Measurements from ENCODE around the gene FSD1L.
"Not testable (repeated sequence)": the region's sequence is repeated elsewhere in the genome, so short reads cannot be mapped to it uniquely, and the experiment has no call there.

FSD1L gene

GRCh38 chr9:105497704-105498103 lies 49.9 kb downstream of the FSD1L start:
- Histone ChIP-seq H3K4me3 (ENCODE audit: low read depth in 1 of 2, low read length in 2 of 2) (no peak overlapping the region), H3K27ac (ENCODE audit: low read depth, low read length) (no peak overlapping the region), H3K9me3 (ENCODE audit: low read length) (no peaks in the 10 kb centered on the region), H3K9ac (ENCODE audit: low read length) (no peak overlapping the region), H3K27me3 (ENCODE audit: control insufficient read depth in 1 of 2, insufficient read depth in 2 of 2, low read length in 2 of 2) (no peaks in the 10 kb centered on the region), H3K36me3 (ENCODE audit: insufficient read depth, low read length) (no peaks in the 10 kb centered on the region), H3K4me1 (ENCODE audit: insufficient read depth, low read length) (no peaks in the 10 kb centered on the region)

DNA sequence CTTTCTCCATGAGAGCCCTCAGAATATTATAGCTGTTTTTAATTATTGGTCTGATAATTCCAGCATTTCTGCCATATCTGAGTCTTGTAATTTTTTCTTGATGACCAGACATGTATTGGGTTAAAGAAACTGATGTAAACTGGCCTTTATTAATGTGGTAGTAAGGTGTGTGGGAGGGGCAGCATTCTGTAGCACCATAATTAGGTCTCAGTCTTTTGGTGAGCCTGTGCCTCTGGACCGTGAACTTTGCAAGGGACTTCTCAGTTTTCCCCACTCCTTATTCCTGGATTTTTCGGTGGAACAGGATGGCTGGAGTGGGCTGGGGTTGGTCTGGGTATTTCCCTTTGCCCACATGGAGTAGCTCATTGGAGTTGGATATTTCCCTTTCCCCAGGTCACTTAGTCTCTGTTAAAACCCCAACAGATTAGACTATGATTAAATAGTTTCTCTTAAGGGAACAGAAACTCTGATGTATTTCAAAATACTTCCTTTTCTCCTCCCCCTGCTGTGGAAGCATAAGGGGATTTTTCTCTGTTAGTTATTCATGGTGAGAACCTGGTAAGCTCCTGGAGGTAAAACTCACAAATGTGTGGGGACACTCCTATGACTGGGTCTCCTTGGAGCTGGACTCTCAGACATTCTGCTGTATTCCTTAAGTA lies 52.4 kb downstream of the FSD1L start:
- no peaks in the 10 kb centered on the region for H3K36me3 ChIP-seq (ENCODE audit: insufficient read depth, low read length)
- no peak overlapping the region for H3K27ac ChIP-seq (ENCODE audit: low read depth, low read length)

DNA sequence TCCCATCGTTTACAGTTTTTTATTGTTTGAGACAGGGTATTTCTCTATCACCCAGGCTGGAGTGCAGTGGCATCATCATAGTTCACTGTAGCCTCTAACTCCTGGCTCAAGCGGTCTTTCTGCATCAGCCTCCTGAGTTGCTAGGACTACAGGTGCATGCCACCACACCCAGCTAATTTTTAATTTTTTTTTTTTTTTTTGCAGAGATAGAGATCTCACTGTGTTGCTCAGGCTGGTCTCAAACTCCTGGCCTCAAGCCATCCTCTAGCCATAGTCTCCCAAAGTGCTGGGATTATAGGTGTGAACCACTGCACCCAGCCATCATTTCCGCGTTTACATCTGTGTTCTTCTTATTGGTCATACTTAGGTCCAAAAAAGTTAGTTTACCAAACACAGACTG lies 53.6 kb downstream of the FSD1L start:
- Histone ChIP-seq H3K27me3 (ENCODE audit: control insufficient read depth in 1 of 2, insufficient read depth in 2 of 2, low read length in 2 of 2) (no peaks in the 10 kb centered on the region), H3K4me3 (ENCODE audit: low read depth in 1 of 2, low read length in 2 of 2) (no peak overlapping the region)

More for the DNA sequence above, 52.4 kb downstream of the FSD1L start:
- H3K27me3 ChIP-seq (ENCODE audit: control insufficient read depth in 1 of 2, insufficient read depth in 2 of 2, low read length in 2 of 2), result no peaks in the 10 kb centered on the region
- H3K4me3 ChIP-seq (ENCODE audit: low read depth in 1 of 2, low read length in 2 of 2), result no peak overlapping the region
- no peaks in the 10 kb centered on the region for H3K9me3 ChIP-seq (ENCODE audit: low read length)
- no peaks in the 10 kb centered on the region for H3K4me1 ChIP-seq (ENCODE audit: insufficient read depth, low read length)
- H3K9ac ChIP-seq (ENCODE audit: low read length), result no peak overlapping the region

GRCh38 chr9:105502276-105502675 lies 54.4 kb downstream of the FSD1L start:
- Histone ChIP-seq H3K36me3 (ENCODE audit: insufficient read depth, low read length) (no peaks in the 10 kb centered on the region), H3K27me3 (ENCODE audit: control insufficient read depth in 1 of 2, insufficient read depth in 2 of 2, low read length in 2 of 2) (no peaks in the 10 kb centered on the region), H3K9ac (ENCODE audit: low read length) (no peak overlapping the region), H3K27ac (ENCODE audit: low read depth, low read length) (no peak overlapping the region), H3K9me3 (ENCODE audit: low read length) (no peaks in the 10 kb centered on the region), H3K4me3 (ENCODE audit: low read depth in 1 of 2, low read length in 2 of 2) (no peak overlapping the region), H3K4me1 (ENCODE audit: insufficient read depth, low read length) (no peaks in the 10 kb centered on the region)

More for the DNA sequence above, 53.6 kb downstream of the FSD1L start:
- no peak overlapping the region for H3K27ac ChIP-seq (ENCODE audit: low read depth, low read length)
- H3K4me1 ChIP-seq (ENCODE audit: insufficient read depth, low read length), result no peaks in the 10 kb centered on the region
- H3K9ac ChIP-seq (ENCODE audit: low read length), result no peak overlapping the region
- no peaks in the 10 kb centered on the region for H3K36me3 ChIP-seq (ENCODE audit: insufficient read depth, low read length)
- no peaks in the 10 kb centered on the region for H3K9me3 ChIP-seq (ENCODE audit: low read length)

- H3K4me3 ChIP-seq (ENCODE audit: low read depth in 1 of 2, low read length in 2 of 2), result no peak overlapping the region
- H3K4me1 ChIP-seq (ENCODE audit: insufficient read depth, low read length), result no peaks in the 10 kb centered on the region
- no peak overlapping the region for H3K27ac ChIP-seq (ENCODE audit: low read depth, low read length)
- H3K27me3 ChIP-seq (ENCODE audit: control insufficient read depth in 1 of 2, insufficient read depth in 2 of 2, low read length in 2 of 2), result no peaks in the 10 kb centered on the region
- H3K36me3 ChIP-seq (ENCODE audit: insufficient read depth, low read length), result no peaks in the 10 kb centered on the region
- H3K9me3 ChIP-seq (ENCODE audit: low read length), result no peaks in the 10 kb centered on the region
- no peak overlapping the region for H3K9ac ChIP-seq (ENCODE audit: low read length)
Observed at GRCh38 chr9:105503881-105504280, 56.0 kb downstream of the FSD1L start.

DNA sequence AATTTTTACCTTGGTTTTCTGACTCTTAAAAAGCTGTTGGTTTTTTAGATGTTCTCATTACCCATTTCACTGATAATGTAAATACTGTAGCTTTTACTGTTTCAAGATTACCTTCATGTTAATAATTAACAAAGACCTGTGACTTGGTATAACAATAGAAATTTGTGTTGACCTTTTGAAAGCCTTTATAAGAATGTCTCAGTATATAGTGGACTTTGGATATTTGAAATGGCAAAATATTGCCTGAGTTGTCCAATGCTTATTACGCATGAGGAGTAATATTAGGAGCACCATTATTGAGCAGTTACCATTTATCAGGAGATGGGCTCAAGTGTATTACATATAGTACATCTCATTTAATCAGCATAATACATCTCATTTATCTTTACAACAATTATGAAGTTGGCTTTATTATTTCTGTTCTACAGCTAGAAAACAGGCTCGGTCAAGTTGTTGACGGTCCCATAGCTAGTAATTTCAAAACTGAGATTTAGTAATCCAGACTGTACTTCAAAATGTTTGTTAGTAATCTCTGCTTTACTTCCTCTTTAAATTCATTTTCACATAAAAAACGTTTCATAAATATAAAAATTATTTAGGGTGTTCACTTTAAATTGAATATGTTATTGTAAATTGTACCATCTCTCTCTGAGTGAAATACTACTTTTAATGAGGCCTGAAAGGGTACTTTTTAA lies 59.4 kb downstream of the FSD1L start:
- H3K9me3 ChIP-seq (ENCODE audit: low read length), result no peaks in the 10 kb centered on the region
- no peak overlapping the region for H3K27ac ChIP-seq (ENCODE audit: low read depth, low read length)
- H3K36me3 ChIP-seq (ENCODE audit: insufficient read depth, low read length), result no peaks in the 10 kb centered on the region
- no peaks in the 10 kb centered on the region for H3K27me3 ChIP-seq (ENCODE audit: control insufficient read depth in 1 of 2, insufficient read depth in 2 of 2, low read length in 2 of 2)
- H3K4me1 ChIP-seq (ENCODE audit: insufficient read depth, low read length), result no peaks in the 10 kb centered on the region
- H3K4me3 ChIP-seq (ENCODE audit: low read depth in 1 of 2, low read length in 2 of 2), result no peak overlapping the region
- H3K9ac ChIP-seq (ENCODE audit: low read length), result no peak overlapping the region

GRCh38 chr9:105508530-105508929 lies 60.7 kb downstream of the FSD1L start:
- Histone ChIP-seq H3K27ac (ENCODE audit: low read depth, low read length) (no peak overlapping the region), H3K9me3 (ENCODE audit: low read length) (no peaks in the 10 kb centered on the region), H3K36me3 (ENCODE audit: insufficient read depth, low read length) (no peaks in the 10 kb centered on the region), H3K4me1 (ENCODE audit: insufficient read depth, low read length) (no peaks in the 10 kb centered on the region), H3K9ac (ENCODE audit: low read length) (no peak overlapping the region), H3K4me3 (ENCODE audit: low read depth in 1 of 2, low read length in 2 of 2) (no peak overlapping the region), H3K27me3 (ENCODE audit: control insufficient read depth in 1 of 2, insufficient read depth in 2 of 2, low read length in 2 of 2) (no peaks in the 10 kb centered on the region)

DNA sequence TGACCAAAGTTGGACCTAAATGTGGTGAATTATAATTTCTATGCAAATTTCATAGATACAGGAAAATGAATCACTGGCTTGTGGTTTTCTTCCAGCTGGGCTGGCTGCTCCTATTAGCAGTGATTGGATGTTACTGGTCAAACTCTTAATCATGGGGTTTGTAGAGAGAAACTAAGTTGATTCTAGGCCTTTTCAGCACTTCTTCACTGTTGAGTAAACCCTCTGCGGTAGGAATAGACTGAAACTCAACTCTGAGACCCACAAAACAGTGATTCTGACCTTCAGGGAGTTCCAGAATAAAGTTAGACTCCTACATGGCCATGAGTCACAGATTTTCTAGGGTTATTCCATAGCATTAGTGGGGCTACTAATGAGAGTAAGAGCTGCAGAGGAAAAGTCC lies 62.2 kb downstream of the FSD1L start:
- Histone ChIP-seq H3K9me3 (ENCODE audit: low read length) (no peaks in the 10 kb centered on the region), H3K36me3 (ENCODE audit: insufficient read depth, low read length) (no peaks in the 10 kb centered on the region), H3K27me3 (ENCODE audit: control insufficient read depth in 1 of 2, insufficient read depth in 2 of 2, low read length in 2 of 2) (no peaks in the 10 kb centered on the region), H3K4me1 (ENCODE audit: insufficient read depth, low read length) (no peaks in the 10 kb centered on the region), H3K9ac (ENCODE audit: low read length) (no peak overlapping the region), H3K27ac (ENCODE audit: low read depth, low read length) (no peak overlapping the region), H3K4me3 (ENCODE audit: low read depth in 1 of 2, low read length in 2 of 2) (no peak overlapping the region)

- no peaks in the 10 kb centered on the region for H3K27me3 ChIP-seq (ENCODE audit: control insufficient read depth in 1 of 2, insufficient read depth in 2 of 2, low read length in 2 of 2)
- H3K27ac ChIP-seq (ENCODE audit: low read depth, low read length), result no peak overlapping the region
- H3K9ac ChIP-seq (ENCODE audit: low read length), result no peak overlapping the region
- H3K4me1 ChIP-seq (ENCODE audit: insufficient read depth, low read length), result no peaks in the 10 kb centered on the region
- H3K9me3 ChIP-seq (ENCODE audit: low read length), result no peaks in the 10 kb centered on the region
- no peaks in the 10 kb centered on the region for H3K36me3 ChIP-seq (ENCODE audit: insufficient read depth, low read length)
- H3K4me3 ChIP-seq (ENCODE audit: low read depth in 1 of 2, low read length in 2 of 2), result no peak overlapping the region
Observed at GRCh38 chr9:105511446-105511845, 63.6 kb downstream of the FSD1L start.

DNA sequence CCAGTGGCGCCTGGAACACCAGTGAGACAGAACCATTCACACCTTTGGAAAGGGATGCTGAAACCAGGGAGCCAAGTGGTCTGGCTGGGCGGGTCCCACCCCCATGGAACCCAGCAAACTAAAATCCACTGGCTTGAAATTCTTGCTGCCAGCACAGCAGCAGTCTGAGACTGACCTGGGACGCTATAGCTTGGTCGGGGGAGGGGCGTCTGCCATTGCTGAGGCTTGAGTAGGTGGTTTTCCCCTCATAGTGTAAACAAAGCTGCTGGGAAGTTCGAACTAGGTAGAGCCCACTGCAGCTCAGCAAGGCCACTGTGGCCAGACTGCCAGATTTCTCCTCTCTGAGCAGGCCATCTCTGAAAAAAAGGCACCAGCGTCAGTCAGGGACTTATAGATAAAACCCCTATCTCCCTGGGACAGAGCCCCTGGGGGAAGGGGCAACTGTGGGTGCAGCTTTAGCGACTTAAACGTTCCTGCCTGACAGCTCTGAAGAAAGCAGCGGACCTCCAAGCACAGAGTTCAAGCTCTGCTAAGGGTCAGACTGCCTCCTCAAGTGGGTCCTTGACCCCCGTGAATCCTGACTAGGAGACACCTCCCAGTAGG lies 68.1 kb downstream of the FSD1L start:
- Histone ChIP-seq H3K27me3 (ENCODE audit: control insufficient read depth in 1 of 2, insufficient read depth in 2 of 2, low read length in 2 of 2) (no peaks in the 10 kb centered on the region), H3K9me3 (ENCODE audit: low read length) (no peaks in the 10 kb centered on the region), H3K27ac (ENCODE audit: low read depth, low read length) (no peak overlapping the region), H3K4me1 (ENCODE audit: insufficient read depth, low read length) (no peaks in the 10 kb centered on the region), H3K9ac (ENCODE audit: low read length) (no peak overlapping the region), H3K36me3 (ENCODE audit: insufficient read depth, low read length) (no peaks in the 10 kb centered on the region), H3K4me3 (ENCODE audit: low read depth in 1 of 2, low read length in 2 of 2) (no peak overlapping the region)

- not testable (repeated sequence) for H3K27ac ChIP-seq (ENCODE audit: low read depth, low read length)
Observed at GRCh38 chr9:105519710-105520369, 72.0 kb downstream of the FSD1L start.

More at GRCh38 chr9:105519710-105520369, 72.0 kb downstream of the FSD1L start:
- H3K9ac ChIP-seq (ENCODE audit: low read length); H3K9me3 ChIP-seq (ENCODE audit: low read length); H3K4me3 ChIP-seq (ENCODE audit: low read depth in 1 of 2, low read length in 2 of 2); H3K4me1 ChIP-seq (ENCODE audit: insufficient read depth, low read length); H3K27me3 ChIP-seq (ENCODE audit: control insufficient read depth in 1 of 2, insufficient read depth in 2 of 2, low read length in 2 of 2); H3K36me3 ChIP-seq (ENCODE audit: insufficient read depth, low read length): not testable (repeated sequence)

Data from muscle layer of colon (tissue), 2 donors.